ENCODE data around the gene CHST9.

Gene CHST9

DNA sequence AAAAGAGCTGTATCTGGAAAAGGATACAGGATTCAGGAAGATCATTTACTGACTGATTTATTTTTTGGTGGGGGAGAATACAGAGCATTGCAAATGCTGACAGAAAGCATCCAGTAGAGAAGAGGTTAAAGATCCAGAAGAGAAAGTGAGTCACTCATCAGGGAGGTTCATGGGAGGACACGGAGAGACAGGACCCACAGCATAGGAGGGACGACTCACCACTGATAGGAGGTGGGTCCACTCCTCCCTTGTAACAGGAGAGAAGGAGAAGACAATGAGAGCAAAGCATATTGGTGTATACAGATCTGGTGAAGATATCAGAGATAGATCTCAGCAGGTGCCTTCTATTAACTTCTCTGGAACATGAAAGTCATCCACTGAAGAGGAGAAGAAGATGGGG, 177.2 kb downstream of the CHST9 start:
- DNase-seq (ENCODE audit: insufficient read length, low spot score) (no peak), FAIRE-seq (no peak)
- TF ChIP-seq, protein P1, sequence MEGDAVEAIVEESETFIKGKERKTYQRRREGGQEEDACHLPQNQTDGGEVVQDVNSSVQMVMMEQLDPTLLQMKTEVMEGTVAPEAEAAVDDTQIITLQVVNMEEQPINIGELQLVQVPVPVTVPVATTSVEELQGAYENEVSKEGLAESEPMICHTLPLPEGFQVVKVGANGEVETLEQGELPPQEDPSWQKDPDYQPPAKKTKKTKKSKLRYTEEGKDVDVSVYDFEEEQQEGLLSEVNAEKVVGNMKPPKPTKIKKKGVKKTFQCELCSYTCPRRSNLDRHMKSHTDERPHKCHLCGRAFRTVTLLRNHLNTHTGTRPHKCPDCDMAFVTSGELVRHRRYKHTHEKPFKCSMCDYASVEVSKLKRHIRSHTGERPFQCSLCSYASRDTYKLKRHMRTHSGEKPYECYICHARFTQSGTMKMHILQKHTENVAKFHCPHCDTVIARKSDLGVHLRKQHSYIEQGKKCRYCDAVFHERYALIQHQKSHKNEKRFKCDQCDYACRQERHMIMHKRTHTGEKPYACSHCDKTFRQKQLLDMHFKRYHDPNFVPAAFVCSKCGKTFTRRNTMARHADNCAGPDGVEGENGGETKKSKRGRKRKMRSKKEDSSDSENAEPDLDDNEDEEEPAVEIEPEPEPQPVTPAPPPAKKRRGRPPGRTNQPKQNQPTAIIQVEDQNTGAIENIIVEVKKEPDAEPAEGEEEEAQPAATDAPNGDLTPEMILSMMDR (IDR thresholded peaks at IDR 0.05; ENCODE audit: insufficient read depth, missing control alignments) = no peak

DNA sequence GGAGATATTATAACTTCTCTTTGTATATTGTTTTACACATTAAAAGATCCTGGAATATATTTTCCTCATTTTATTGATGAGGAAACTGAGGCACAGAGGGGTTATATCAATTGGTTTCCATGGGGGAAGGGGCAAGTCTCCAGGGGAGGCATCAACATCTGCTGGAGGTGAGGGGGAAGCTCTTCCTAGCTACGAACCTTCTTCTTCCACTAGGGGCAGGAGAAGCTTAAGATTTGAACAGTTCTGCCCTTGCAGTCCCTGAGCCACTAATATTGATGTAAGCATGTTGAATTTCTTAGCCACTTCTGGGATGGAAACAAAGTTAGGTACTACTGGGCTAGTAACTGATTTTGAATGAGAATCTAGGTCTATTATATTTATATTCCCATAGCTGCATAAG, 179.5 kb downstream of the CHST9 start:
- TF ChIP-seq, protein P1 (IDR thresholded peaks at IDR 0.05; ENCODE audit: insufficient read depth, missing control alignments) = peak; percentile 25
- no peak for FAIRE-seq

DNA sequence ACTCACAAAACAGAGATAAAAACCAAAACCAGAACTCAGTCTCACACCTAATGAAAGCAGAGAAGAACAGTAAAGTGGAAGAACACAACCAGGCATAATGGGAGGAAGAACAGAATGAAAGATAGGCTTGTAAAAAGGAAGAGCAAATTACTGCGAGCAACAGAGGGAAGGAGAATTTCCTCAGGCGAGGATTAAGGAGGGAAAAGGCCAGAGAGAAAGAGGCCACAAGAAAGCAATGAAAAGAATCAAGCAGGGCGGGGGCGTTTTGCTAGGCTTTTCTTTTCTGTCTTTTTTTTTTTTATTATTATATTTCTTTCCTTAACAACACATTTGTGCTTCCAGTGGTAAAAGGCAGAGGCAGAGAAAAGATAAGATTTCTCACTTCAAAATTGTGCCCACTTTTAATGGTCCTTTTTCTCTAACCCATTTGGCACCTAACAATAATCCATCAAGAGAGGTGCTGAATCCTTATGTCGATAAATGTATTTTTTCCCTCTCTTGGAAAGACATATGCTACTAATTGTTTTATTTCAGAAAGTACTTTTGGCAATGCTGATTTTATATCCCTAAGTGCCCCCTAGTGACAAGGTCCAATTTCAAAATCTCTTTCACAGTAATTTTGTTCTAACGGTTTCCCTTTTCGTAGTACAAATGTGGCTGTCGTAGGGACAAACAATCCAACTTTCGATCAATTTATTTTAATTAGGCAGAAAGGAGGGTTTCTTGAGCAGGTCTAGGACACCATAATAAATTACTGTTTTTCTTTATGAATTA, 180.9 kb downstream of the CHST9 start:
- TF ChIP-seq, protein P1 (IDR thresholded peaks at IDR 0.05; ENCODE audit: insufficient read depth, missing control alignments) = peak; percentile 43
- DNase-seq (ENCODE audit: insufficient read length, low spot score) = no peak
- peak; percentile 66 for FAIRE-seq

More for the DNA sequence above, 179.5 kb downstream of the CHST9 start:
- no peak for DNase-seq (ENCODE audit: insufficient read length, low spot score)

DNA sequence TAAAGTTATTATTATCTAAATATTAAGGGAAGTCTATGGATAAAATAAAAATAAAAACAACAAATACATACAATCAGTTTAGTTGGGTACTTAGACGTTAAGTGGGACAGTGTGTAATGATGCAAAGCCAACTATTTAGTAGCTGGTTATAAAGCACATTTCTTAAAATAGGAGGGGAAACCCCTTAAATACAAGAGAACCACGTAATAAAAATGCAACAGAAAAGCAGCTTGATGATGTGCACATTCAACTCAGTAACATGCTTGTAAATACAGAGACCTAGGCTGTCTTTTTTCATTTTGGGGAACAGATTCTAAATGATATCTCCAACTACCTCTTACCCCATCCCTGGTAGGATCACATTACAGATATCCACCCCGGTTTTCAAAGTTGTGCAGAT, 185.3 kb downstream of the CHST9 start:
- FAIRE-seq (no peak), DNase-seq (ENCODE audit: insufficient read length, low spot score) (no peak)
- TF ChIP-seq, protein P1 (IDR thresholded peaks at IDR 0.05; ENCODE audit: insufficient read depth, missing control alignments) = no peak

DNA sequence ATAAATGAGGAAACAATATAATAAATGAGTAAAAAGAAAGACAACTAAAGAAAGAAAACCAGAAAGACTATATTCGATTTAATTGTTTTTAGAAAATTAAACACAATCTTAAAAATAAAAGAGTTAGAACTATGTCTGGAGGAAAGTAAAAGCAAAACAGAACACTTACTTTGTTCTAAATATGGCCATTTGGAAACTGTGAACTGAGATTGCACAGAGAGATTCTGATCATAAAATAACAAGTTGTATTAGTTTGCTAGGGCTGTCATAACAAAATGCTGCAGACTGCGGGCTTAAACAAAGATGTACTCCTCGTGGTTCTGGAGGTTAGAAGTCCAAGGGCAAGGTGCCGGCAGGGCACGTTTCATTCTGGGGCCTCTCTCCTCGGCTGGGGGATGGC, 191.5 kb downstream of the CHST9 start:
- peak; percentile 44 for FAIRE-seq
- TF ChIP-seq, protein P1 (IDR thresholded peaks at IDR 0.05; ENCODE audit: insufficient read depth, missing control alignments) = no peak
- DNase-seq (ENCODE audit: insufficient read length, low spot score) = no peak

DNA sequence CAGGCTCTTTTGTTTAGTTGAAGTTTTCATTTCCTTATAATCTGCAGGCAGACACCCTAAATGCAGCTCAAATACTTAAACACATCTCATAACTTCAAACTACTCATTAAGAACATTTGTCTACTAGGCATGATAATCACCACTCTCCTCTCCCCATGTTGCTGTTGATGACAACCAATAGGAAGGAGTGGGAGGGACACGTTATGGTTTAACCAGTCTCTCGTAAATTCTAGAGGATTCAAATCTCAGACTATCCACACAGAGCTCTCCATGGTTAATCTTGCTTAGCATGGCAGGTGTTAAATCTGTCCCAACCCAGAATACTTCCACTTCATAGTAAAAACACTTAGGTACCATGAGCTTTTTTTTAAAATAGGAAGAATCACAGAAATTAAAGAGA, 192.2 kb downstream of the CHST9 start:
- peak; percentile 11 for FAIRE-seq
- TF ChIP-seq, protein P1 (IDR thresholded peaks at IDR 0.05; ENCODE audit: insufficient read depth, missing control alignments) = no peak
- no peak for DNase-seq (ENCODE audit: insufficient read length, low spot score)

DNA sequence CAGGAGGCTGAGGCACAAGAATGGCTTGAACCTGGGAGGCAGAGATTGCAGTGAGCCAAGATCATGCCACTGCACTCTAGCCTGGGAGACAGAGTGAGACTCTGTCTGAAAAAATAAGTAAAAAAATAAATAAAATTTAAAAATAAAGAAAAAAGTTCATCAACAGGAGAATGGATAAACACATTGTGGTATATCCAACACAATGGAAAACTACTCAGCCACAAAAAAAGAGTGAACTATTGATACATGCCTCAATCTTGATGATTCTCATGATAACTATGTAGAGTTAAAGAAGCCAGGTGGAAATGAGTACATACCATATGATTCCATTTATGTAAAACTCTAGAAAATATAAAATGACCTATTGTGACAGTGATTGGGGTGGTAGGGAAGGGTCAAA, 195.3 kb downstream of the CHST9 start:
- FAIRE-seq (no peak), DNase-seq (ENCODE audit: insufficient read length, low spot score) (no peak)
- TF ChIP-seq, protein P1 (IDR thresholded peaks at IDR 0.05; ENCODE audit: insufficient read depth, missing control alignments) = no peak

Measured in D721Med (cell line).